Mesendoderm (in vitro differentiated cells): ENCODE measurements around the gene MAP3K10.

Source experiments
- DNase-seq: peaks from one replicate; pipeline ENCODE4 v3.0.0; 2013
- H2AK5ac ChIP-seq: 2 replicates; pipeline ENCODE4 v1.6.1; 2013; ENCODE audit warnings: low read length, inconsistent platforms
- H2BK120ac ChIP-seq: 2 replicates; pipeline ENCODE4 v1.6.1; 2013; ENCODE audit warnings: low read depth, mild to moderate bottlenecking, low read length, moderate library complexity, mixed read lengths
- H2BK15ac ChIP-seq: replicated peaks from 2 replicates; pipeline ENCODE4 v1.6.1; 2013; ENCODE audit warnings: low read depth, mild to moderate bottlenecking, moderate library complexity
- H2BK5ac ChIP-seq: 2 replicates; pipeline ENCODE4 v1.6.1; 2013; ENCODE audit warnings: low read length, inconsistent platforms
- H3K18ac ChIP-seq: 2 replicates; pipeline ENCODE4 v1.6.1; 2013; ENCODE audit warnings: mild to moderate bottlenecking, low read length, mixed read lengths
- H3K23ac ChIP-seq: one replicate; pipeline ENCODE4 v1.6.1; 2013; ENCODE audit warnings: low read length
- H3K27ac ChIP-seq: 2 replicates; pipeline ENCODE4 v1.5.1; 2013; ENCODE audit warnings: low read depth, mild to moderate bottlenecking, inconsistent platforms, low read length, moderate library complexity
- H3K27me3 ChIP-seq: 2 replicates; pipeline ENCODE4 v1.6.1; 2013; ENCODE audit warnings: low read length, control low read depth, mild to moderate bottlenecking, inconsistent platforms; ENCODE audit not compliant: insufficient read depth, poor library complexity
- H3K36me3 ChIP-seq: 2 replicates; pipeline ENCODE4 v1.6.1; 2013; ENCODE audit warnings: low read length, inconsistent platforms; ENCODE audit not compliant: control insufficient read depth, insufficient read depth
- H3K4ac ChIP-seq: one replicate; pipeline ENCODE4 v1.6.1; 2013; ENCODE audit warnings: low read depth, mild to moderate bottlenecking, low read length, moderate library complexity
- H3K4me1 ChIP-seq: 2 replicates; pipeline ENCODE4 v1.6.1; 2013; ENCODE audit warnings: low read depth, low read length, inconsistent platforms; ENCODE audit not compliant: control insufficient read depth
- H3K4me2 ChIP-seq: 2 replicates; pipeline ENCODE4 v1.6.1; 2013; ENCODE audit warnings: low read length
- H3K4me3 ChIP-seq: 2 replicates; pipeline ENCODE4 v1.5.1; 2013; ENCODE audit warnings: mild to moderate bottlenecking, low read length
- H3K56ac ChIP-seq: one replicate; pipeline ENCODE4 v1.6.1; 2013; ENCODE audit warnings: low read length
- H3K79me1 ChIP-seq: 2 replicates; pipeline ENCODE4 v1.6.1; 2013; ENCODE audit warnings: low read length, inconsistent platforms
- H3K79me2 ChIP-seq: 2 replicates; pipeline ENCODE4 v1.6.1; 2013; ENCODE audit warnings: mild to moderate bottlenecking, low read length; ENCODE audit not compliant: control insufficient read depth, insufficient read depth
- H3K9ac ChIP-seq: 2 replicates; pipeline ENCODE4 v1.6.1; 2013; ENCODE audit warnings: low read length, inconsistent platforms
- H4K5ac ChIP-seq: one replicate; pipeline ENCODE4 v1.6.1; 2013; ENCODE audit warnings: low read length
- H4K8ac ChIP-seq: one replicate; pipeline ENCODE4 v1.6.1; 2013; ENCODE audit warnings: low read depth, mild to moderate bottlenecking, control low read depth, low read length, moderate library complexity
- WGBS: extraction: QIAGEN DNeasy Blood & Tissue Kit; methylation state at CpG from one replicate; pipeline ENCODE4 v1.1.7; 2013; ENCODE audit warnings: low lambda C conversion rate, missing lambda C conversion rate; ENCODE audit not compliant: insufficient coverage; ENCODE audit errors: extremely low coverage; 5-methylcytosine and 5-hydroxymethylcytosine counted together

MAP3K10 gene

DNA sequence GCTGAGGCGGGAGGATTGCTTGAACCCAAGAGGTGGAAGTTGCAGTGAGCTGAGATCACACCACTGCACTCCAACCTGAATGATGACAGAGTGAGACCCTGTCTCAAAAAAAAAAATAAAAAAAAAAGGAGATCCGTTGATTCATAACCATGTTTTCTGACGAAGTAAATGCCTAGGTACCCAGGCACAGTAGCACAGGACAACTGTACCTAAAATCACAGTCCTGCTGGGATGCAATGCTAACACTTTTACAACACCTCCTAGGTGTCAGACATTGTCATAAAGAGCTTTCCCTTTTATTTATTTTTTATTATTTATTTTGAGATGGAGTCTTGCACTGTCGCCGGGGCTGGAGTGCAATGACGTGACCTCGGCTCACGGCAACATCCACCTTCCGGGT is 29.4 kb downstream of the MAP3K10 start:
- Histone ChIP-seq H3K27me3 (peaks cover 2% of the 10 kb centered on the region), H3K9ac (no peak overlapping the region), H2BK15ac (no peak overlapping the region), H4K5ac (no peak overlapping the region), H3K4me3 (no peak overlapping the region), H3K4me1 (no peaks in the 10 kb centered on the region), H3K23ac (no peak overlapping the region), H3K27ac (no peak overlapping the region), H3K4me2 (no peak overlapping the region), H3K36me3 (no peaks in the 10 kb centered on the region), H3K18ac (no peak overlapping the region), H4K8ac (no peak overlapping the region), H3K56ac (no peak overlapping the region), H3K4ac (no peak overlapping the region), H2BK5ac (no peak overlapping the region), H3K79me2 (no peaks in the 10 kb centered on the region), H2AK5ac (no peak overlapping the region), H2BK120ac (no peak overlapping the region), H3K79me1 (no peaks in the 10 kb centered on the region)
- WGBS: no CpG with 5 or more reads among the region's 9 CpGs
- DNase-seq: no peak

DNA sequence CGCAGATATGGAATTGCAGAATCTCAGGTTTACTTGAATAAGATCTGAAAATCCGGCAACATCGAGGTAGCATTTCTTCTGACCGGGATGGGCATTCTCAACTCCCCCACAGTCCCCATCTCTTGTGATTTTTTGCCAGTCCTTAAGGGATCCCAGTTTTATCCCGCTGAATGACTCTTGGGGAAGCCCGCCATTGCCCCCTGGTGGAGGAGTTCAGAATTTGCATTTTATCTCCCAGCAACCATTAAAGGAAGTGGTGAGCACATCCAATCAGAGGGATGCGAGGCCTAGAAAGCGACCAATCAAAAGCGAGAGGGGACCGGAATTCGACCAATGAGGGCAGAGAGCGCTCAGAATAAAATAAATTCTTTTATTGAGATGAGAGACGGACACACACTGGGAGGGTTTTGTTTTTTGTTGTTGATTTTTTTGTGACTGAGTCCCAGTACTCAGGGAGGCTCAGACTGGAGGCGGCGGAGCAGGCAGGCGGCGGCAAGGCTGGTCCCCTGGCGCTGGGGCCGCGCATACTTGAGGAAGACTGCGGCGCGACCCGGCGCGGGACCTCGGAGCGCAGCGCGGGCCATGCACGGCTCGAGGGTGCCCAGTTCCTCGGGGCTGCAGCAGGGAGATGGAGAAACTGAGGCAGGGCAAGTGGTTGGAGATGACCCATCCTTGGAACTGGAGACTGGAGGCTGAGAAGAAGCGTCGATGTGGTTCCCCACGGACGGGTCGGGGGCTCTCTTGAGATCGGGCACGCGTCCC is 30.8 kb downstream of the MAP3K10 start:
- Histone ChIP-seq H3K36me3 (no peaks in the 10 kb centered on the region), H3K4me3 (no peak overlapping the region), H3K27ac (no peak overlapping the region), H3K4ac (no peak overlapping the region), H3K56ac (no peak overlapping the region), H3K9ac (no peak overlapping the region), H3K79me2 (no peaks in the 10 kb centered on the region), H3K18ac (no peak overlapping the region), H2BK120ac (no peak overlapping the region), H3K27me3 (peaks cover 3% of the 10 kb centered on the region), H4K8ac (no peak overlapping the region), H3K4me1 (no peaks in the 10 kb centered on the region), H3K23ac (no peak overlapping the region), H4K5ac (no peak overlapping the region), H2BK15ac (no peak overlapping the region), H3K4me2 (no peak overlapping the region), H3K79me1 (no peaks in the 10 kb centered on the region), H2AK5ac (no peak overlapping the region), H2BK5ac (no peak overlapping the region)
- no CpG with 5 or more reads among the region's 41 CpGs for WGBS
- DNase-seq: peak; percentile 95

DNA sequence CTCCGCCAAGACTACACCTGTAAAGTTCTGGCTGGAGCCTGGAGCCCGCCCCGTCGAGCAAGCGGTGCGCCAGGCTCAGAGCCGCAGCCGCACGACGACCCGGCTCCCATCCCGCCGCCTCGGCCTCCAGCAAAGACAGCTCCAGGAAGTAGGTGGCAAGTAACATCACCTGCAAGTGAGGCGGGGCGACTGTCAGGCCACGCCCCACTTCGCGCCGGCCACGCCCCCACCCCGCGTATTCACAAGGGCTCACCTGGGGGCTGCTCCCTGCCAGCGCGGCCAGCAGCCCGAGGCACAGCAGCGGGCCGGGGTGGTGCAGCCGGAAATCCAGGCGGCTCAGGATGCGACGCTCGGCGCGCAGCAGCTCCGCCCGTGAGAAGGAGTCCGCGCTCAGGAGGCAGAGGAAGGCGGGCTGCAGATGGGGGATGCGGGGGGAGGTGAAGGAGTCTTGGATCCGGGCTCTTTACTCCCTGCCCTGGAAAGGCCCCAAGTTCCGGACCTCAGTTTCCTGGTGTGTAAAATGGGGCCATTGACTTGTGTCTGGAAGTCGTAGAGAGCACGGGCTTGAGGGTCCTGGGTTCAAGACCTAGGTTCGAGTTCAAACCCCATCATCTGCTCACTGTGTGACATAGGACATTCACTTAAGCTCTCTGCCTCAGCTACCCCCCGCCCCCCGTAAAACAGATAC is 32.1 kb downstream of the MAP3K10 start:
- Histone ChIP-seq H3K56ac (no peak overlapping the region), H3K79me1 (no peaks in the 10 kb centered on the region), H2BK15ac (no peak overlapping the region), H3K27me3 (peaks cover 3% of the 10 kb centered on the region), H2AK5ac (no peak overlapping the region), H3K4me1 (no peaks in the 10 kb centered on the region), H2BK5ac (no peak overlapping the region), H3K79me2 (no peaks in the 10 kb centered on the region), H4K5ac (no peak overlapping the region), H3K4me2 (no peak overlapping the region), H3K36me3 (no peaks in the 10 kb centered on the region), H2BK120ac (no peak overlapping the region), H3K18ac (no peak overlapping the region), H3K4me3 (no peak overlapping the region), H3K4ac (no peak overlapping the region), H3K27ac (no peak overlapping the region), H3K23ac (no peak overlapping the region), H4K8ac (no peak overlapping the region), H3K9ac (no peak overlapping the region)
- DNase-seq: peak; percentile 58
- no CpG with 5 or more reads among the region's 48 CpGs for WGBS

DNA sequence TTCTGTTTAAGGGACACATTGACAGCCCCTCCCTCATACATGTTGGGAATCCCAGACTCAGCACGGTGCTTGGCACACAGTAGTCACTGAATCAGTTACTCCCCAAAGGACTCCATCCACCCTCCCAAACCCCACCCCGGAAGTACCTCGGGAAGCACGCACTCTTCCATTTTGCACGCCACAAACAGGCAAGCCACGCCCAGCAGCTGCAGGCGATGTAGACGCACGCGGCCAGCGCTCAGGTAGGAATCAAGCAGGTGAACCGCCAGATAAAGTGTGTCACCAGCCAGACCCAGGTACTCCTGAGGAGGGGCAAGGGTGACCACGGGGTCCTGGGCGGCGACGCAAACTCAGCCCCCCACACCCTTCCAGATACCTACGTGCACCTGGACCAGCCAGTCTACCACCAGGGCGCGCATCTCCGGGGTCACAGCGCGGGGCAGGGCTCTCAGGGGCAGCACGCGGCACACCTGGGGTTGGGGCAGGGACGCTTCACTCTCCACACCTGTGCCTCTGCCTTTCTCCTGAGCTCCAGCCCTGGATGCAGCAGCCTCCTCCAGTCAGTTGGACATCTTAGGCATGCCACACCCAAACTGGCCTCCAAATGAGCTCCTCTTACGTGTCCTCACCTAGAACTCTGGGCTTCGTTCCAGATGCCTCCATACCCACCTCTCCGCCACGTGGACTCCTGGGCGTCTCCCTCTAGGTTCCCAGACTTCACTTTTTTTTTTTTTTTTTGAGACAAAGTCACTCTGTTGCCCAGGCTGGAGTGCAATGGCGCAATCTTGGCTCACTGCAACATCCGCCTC is 33.3 kb downstream of the MAP3K10 start:
- H3K4me1 ChIP-seq: no peaks in the 10 kb centered on the region
- H3K79me1 ChIP-seq: no peaks in the 10 kb centered on the region
- no CpG with 5 or more reads among the region's 32 CpGs for WGBS

DNA sequence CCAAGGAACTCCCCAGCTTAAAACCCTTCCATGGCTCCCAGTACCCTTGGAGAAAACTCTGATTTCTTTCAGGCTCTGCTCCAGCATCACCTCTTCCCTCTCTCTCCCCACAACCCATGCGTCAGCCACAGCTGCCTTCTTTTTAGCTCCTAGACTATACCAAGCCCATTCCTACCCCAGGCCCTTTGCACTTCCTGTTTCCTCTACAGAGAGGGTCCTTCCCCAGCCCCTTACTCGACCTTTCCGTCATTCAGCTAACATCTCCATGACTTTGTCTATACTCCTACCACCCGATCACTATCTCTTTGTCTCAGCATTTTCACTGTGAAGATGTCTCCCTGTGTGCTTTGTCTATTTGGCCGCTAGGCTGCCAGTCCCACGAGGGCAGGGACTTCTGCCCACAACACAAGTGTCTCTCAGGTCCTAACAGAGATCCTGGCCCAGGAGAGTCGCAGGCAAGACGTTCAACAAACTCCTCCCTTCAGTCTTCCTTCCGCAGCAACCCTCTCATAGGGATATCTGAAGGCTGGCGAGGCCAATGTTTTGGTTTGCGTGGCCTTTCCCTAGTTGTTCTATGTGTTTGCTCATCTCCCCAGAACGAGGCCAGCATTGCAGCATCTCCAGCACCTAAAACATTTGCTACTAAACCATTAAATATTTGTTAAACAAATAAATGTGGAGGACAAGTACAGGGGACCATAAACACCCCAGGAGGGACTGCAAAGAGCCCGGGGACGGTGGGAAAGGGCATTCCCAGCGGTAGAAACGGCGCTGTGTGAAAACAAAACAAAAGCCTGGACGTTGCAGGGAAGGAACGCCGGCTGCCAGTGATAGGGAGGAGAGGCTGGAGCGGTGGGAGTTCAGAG is 34.4 kb downstream of the MAP3K10 start:
- Histone ChIP-seq H2BK15ac (no peak overlapping the region), H3K4me1 (no peaks in the 10 kb centered on the region), H3K79me1 (no peaks in the 10 kb centered on the region), H3K79me2 (no peaks in the 10 kb centered on the region), H2AK5ac (no peak overlapping the region), H3K27ac (no peak overlapping the region), H2BK5ac (no peak overlapping the region), H3K18ac (no peak overlapping the region), H4K8ac (no peak overlapping the region), H3K4ac (no peak overlapping the region), H2BK120ac (no peak overlapping the region), H3K56ac (no peak overlapping the region), H3K27me3 (peaks cover 3% of the 10 kb centered on the region), H3K36me3 (no peaks in the 10 kb centered on the region), H3K9ac (no peak overlapping the region), H3K23ac (no peak overlapping the region), H3K4me2 (no peak overlapping the region), H3K4me3 (no peak overlapping the region), H4K5ac (no peak overlapping the region)
- DNase-seq: no peak
- no CpG with 5 or more reads among the region's 21 CpGs for WGBS

More for the DNA sequence above, 33.3 kb downstream of the MAP3K10 start:
- H2BK120ac ChIP-seq: no peak overlapping the region
- H4K5ac ChIP-seq: no peak overlapping the region
- H3K23ac ChIP-seq: no peak overlapping the region
- H3K4me2 ChIP-seq: no peak overlapping the region
- no peak overlapping the region for H3K56ac ChIP-seq
- H3K27me3 ChIP-seq: peaks cover 3% of the 10 kb centered on the region
- no peaks in the 10 kb centered on the region for H3K79me2 ChIP-seq
- H2BK5ac ChIP-seq: no peak overlapping the region
- H3K4me3 ChIP-seq: no peak overlapping the region
- no peak overlapping the region for H3K9ac ChIP-seq
- H3K36me3 ChIP-seq: no peaks in the 10 kb centered on the region
- no peak overlapping the region for H2AK5ac ChIP-seq
- no peak for DNase-seq
- no peak overlapping the region for H2BK15ac ChIP-seq
- no peak overlapping the region for H3K4ac ChIP-seq
- no peak overlapping the region for H4K8ac ChIP-seq
- H3K18ac ChIP-seq: no peak overlapping the region
- H3K27ac ChIP-seq: no peak overlapping the region
